WTC11 (cell line): Measurements from ENCODE around the gene HYOU1. TPM values are rescaled to one million over a fixed set of nuclear protein-coding genes. Genes with fewer than 3 reads are reported as not detected.

Experiments used
- ATAC-seq: fragments of 200-7000 bp; cut with Tn5 transposase; 2 replicates; pipeline ENCODE4 v1.10.0; 2021; ENCODE audit warnings: mild to moderate bottlenecking, moderate library complexity
- CTCF ChIA-PET: fragments of 300-600 bp; sonication (Branson Sonifier 250); formaldehyde crosslinking; loops from one replicate; lab custom pipeline; 2021; ENCODE audit warnings: antibody characterized with exemption; lab: Charles Lee
- POLR2A ChIA-PET: fragments of 350-600 bp; sonication (Branson Sonifier 250); formaldehyde crosslinking; loops from one replicate; lab custom pipeline; 2021; ENCODE audit warnings: antibody characterized with exemption; lab: Charles Lee
- DNase-seq: peaks from one replicate; pipeline ENCODE4 v3.0.0; 2021; ENCODE audit warnings: low spot score
- H3K27ac Mint-ChIP-seq: 2 replicates; pipeline ENCODE4 v1.8.0; 2021; ENCODE audit warnings: mixed read lengths
- H3K27me3 Mint-ChIP-seq: 2 replicates; pipeline ENCODE4 v1.8.0; 2021; ENCODE audit warnings: low read depth, mild to moderate bottlenecking, moderate library complexity, mixed read lengths
- H3K36me3 Mint-ChIP-seq: 2 replicates; pipeline ENCODE4 v1.8.0; 2021; ENCODE audit warnings: mixed read lengths
- H3K4me1 Mint-ChIP-seq: 2 replicates; pipeline ENCODE4 v1.8.0; 2022; ENCODE audit warnings: mixed read lengths
- H3K4me3 Mint-ChIP-seq: 2 replicates; pipeline ENCODE4 v1.8.0; 2021; ENCODE audit warnings: mild to moderate bottlenecking, moderate library complexity, mixed read lengths
- H3K9me3 Mint-ChIP-seq: 2 replicates; pipeline ENCODE4 v1.8.0; 2021; ENCODE audit warnings: mixed read lengths
- FOXP1 ChIP-seq: sonication (generic); formaldehyde crosslinking; IDR thresholded peaks from 2 replicates; pipeline ENCODE4 v1.8.0; 2022; ENCODE audit warnings: missing genetic modification reagents, mild to moderate bottlenecking, moderate library complexity, borderline replicate concordance
- PRRX2 ChIP-seq: fragments of 250-450 bp; sonication (Bioruptor Pico); IDR thresholded peaks from 2 replicates; pipeline ENCODE4 v1.8.0; 2021; ENCODE audit warnings: mild to moderate bottlenecking
- TEAD4 ChIP-seq: sonication (generic); formaldehyde crosslinking; IDR thresholded peaks from 2 replicates; pipeline ENCODE4 v1.8.0; 2022; ENCODE audit warnings: mild to moderate bottlenecking, missing genetic modification reagents
- ZNF232 ChIP-seq: sonication (generic); formaldehyde crosslinking; IDR thresholded peaks from 2 replicates; pipeline ENCODE4 v1.8.0; 2022; ENCODE audit warnings: mild to moderate bottlenecking, missing genetic modification reagents
- ZNF317 ChIP-seq: sonication (generic); formaldehyde crosslinking; IDR thresholded peaks from 2 replicates; pipeline ENCODE4 v1.8.1; 2023; ENCODE audit warnings: low read depth, mild to moderate bottlenecking, moderate library complexity, missing genetic modification reagents, borderline replicate concordance
- microRNA-seq: library from miRNA; unstranded; fragments of <30 nt; microRNA quantifications from one replicate; pipeline ENCODE4 v1.2.0, GENCODE V29; 2022; ENCODE audit warnings: borderline number of aligned reads
- total RNA-seq: library from RNA; stranded (reverse); gene quantifications from 3 replicates; pipeline ENCODE4 v1.2.3, GENCODE V29; 2021
- TF ChIP-seq, protein P1 (sequence below): sonication (generic); formaldehyde crosslinking; IDR thresholded peaks from 2 replicates; pipeline ENCODE4 v1.8.0; 2023; ENCODE audit warnings: missing genetic modification reagents, mild to moderate bottlenecking, borderline replicate concordance
- TF ChIP-seq, protein P2 (sequence below): sonication (generic); formaldehyde crosslinking; IDR thresholded peaks from 2 replicates; pipeline ENCODE4 v1.8.1; 2022; ENCODE audit warnings: mild to moderate bottlenecking, moderate library complexity, missing genetic modification reagents
- TF ChIP-seq, protein P3 (sequence below): sonication (generic); formaldehyde crosslinking; IDR thresholded peaks from 2 replicates; pipeline ENCODE4 v1.8.1; 2022; ENCODE audit warnings: low read depth, missing genetic modification reagents, borderline replicate concordance
- TF ChIP-seq, protein P4 (sequence below): sonication (generic); formaldehyde crosslinking; IDR thresholded peaks from 2 replicates; pipeline ENCODE4 v1.8.1; 2023; ENCODE audit warnings: mild to moderate bottlenecking, moderate library complexity, missing genetic modification reagents
- TF ChIP-seq, protein P5 (sequence below): sonication (generic); formaldehyde crosslinking; IDR thresholded peaks from 2 replicates; pipeline ENCODE4 v1.8.0; 2022; ENCODE audit warnings: mild to moderate bottlenecking, missing genetic modification reagents

HYOU1 gene
- total RNA-seq, 1 experiment from 2014 or later = 276 TPM

DNA sequence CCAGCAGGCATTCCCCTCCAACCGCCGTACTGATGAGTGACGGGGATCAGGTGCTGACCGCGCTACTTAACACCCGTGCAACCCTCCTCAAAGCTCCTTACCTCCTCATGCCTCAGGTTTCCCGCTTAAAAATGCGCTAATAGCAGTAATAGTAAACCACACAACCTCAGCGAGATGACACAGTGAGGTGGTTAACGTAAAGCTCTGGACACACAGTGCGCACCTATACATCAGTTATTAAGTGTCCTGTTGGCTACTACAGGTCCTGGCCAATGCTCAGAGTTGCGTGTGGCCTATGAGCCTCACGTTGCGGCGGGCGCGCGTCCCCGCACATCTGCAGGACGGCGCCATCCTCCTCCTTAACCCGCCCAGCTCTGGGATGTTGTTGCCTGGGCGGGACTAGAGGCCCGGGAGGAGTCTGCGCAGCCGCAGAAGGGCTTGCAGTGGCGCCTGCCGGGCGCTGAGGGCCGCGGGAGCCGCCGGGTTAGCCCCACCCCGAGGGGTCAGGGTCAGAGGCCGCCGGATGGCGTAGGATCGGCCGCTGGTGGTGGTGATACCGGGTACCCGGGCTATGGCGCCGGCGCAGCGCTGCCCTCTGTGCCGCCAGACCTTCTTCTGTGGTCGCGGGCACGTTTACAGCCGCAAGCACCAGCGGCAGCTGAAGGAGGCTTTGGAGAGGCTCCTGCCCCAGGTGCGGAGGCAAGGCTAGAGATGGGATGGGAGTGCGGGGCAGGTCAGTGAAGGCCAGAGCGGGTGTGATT lies 59.2 kb downstream of the HYOU1 start, which contains the start of gene CENATAC (continued):
- TF ChIP-seq, protein P1, sequence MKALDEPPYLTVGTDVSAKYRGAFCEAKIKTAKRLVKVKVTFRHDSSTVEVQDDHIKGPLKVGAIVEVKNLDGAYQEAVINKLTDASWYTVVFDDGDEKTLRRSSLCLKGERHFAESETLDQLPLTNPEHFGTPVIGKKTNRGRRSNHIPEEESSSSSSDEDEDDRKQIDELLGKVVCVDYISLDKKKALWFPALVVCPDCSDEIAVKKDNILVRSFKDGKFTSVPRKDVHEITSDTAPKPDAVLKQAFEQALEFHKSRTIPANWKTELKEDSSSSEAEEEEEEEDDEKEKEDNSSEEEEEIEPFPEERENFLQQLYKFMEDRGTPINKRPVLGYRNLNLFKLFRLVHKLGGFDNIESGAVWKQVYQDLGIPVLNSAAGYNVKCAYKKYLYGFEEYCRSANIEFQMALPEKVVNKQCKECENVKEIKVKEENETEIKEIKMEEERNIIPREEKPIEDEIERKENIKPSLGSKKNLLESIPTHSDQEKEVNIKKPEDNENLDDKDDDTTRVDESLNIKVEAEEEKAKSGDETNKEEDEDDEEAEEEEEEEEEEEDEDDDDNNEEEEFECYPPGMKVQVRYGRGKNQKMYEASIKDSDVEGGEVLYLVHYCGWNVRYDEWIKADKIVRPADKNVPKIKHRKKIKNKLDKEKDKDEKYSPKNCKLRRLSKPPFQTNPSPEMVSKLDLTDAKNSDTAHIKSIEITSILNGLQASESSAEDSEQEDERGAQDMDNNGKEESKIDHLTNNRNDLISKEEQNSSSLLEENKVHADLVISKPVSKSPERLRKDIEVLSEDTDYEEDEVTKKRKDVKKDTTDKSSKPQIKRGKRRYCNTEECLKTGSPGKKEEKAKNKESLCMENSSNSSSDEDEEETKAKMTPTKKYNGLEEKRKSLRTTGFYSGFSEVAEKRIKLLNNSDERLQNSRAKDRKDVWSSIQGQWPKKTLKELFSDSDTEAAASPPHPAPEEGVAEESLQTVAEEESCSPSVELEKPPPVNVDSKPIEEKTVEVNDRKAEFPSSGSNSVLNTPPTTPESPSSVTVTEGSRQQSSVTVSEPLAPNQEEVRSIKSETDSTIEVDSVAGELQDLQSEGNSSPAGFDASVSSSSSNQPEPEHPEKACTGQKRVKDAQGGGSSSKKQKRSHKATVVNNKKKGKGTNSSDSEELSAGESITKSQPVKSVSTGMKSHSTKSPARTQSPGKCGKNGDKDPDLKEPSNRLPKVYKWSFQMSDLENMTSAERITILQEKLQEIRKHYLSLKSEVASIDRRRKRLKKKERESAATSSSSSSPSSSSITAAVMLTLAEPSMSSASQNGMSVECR (CRISPR knock-in tag) = peak; percentile 51; the same call in 1 of the 2 replicates
- TF ChIP-seq ZNF232 (CRISPR knock-in tag) (0 out of 2 replicates have a peak, but pooled peaks have one; percentile 14), FOXP1 (peak; percentile 53), ZNF317 (CRISPR knock-in tag) (0 out of 2 replicates have a peak, but pooled peaks have one; percentile 6)
- TF ChIP-seq, protein P2, sequence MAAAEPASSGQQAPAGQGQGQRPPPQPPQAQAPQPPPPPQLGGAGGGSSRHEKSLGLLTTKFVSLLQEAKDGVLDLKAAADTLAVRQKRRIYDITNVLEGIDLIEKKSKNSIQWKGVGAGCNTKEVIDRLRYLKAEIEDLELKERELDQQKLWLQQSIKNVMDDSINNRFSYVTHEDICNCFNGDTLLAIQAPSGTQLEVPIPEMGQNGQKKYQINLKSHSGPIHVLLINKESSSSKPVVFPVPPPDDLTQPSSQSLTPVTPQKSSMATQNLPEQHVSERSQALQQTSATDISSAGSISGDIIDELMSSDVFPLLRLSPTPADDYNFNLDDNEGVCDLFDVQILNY (CRISPR knock-in tag) = peak; percentile 90
- TF ChIP-seq, protein P3, sequence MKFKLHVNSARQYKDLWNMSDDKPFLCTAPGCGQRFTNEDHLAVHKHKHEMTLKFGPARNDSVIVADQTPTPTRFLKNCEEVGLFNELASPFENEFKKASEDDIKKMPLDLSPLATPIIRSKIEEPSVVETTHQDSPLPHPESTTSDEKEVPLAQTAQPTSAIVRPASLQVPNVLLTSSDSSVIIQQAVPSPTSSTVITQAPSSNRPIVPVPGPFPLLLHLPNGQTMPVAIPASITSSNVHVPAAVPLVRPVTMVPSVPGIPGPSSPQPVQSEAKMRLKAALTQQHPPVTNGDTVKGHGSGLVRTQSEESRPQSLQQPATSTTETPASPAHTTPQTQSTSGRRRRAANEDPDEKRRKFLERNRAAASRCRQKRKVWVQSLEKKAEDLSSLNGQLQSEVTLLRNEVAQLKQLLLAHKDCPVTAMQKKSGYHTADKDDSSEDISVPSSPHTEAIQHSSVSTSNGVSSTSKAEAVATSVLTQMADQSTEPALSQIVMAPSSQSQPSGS (CRISPR knock-in tag) = no peak
- TF ChIP-seq, protein P4, sequence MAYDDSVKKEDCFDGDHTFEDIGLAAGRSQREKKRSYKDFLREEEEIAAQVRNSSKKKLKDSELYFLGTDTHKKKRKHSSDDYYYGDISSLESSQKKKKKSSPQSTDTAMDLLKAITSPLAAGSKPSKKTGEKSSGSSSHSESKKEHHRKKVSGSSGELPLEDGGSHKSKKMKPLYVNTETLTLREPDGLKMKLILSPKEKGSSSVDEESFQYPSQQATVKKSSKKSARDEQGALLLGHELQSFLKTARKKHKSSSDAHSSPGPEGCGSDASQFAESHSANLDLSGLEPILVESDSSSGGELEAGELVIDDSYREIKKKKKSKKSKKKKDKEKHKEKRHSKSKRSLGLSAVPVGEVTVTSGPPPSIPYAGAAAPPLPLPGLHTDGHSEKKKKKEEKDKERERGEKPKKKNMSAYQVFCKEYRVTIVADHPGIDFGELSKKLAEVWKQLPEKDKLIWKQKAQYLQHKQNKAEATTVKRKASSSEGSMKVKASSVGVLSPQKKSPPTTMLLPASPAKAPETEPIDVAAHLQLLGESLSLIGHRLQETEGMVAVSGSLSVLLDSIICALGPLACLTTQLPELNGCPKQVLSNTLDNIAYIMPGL = peak; percentile 77; the same call in 1 of the 2 replicates
- TF ChIP-seq, protein P5, sequence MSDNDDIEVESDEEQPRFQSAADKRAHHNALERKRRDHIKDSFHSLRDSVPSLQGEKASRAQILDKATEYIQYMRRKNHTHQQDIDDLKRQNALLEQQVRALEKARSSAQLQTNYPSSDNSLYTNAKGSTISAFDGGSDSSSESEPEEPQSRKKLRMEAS (CRISPR knock-in tag) = peak; percentile 86
- TF ChIP-seq, all 79 proteins: peak for 24

DNA sequence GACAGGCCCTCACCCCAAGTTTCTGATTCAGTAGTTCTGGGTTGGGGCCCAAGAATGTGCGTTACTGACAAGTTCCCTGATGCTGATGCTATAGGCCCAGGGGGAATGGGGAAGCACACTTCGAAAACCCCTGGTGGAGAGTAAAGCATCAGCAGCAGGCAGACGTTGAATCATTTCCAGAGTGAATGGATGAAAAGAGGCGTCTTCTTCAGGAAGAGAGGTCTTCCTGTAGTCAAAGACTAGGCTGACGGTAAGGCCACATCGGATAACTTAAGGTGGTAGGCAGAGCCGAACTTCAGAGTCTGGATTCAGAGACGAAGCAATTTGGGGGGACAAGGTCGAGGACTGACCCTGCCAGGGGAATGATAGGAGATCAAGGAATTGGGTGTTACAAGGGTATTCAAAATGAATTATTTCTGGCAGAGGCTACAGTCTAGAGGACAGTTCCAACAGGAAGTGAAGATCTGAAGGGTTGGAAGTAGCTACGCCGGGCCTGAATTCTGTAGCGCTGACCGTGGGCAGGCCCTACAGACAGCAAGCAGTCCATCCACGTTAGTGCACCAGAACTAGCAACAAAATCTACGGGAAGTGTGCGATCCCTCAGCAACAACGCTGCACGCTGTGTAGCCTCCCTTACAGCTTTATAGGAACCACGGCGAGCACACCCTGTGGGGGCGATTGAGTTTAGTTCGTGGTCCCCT lies 59.9 kb downstream of the HYOU1 start:
- TF ChIP-seq PRRX2 (CRISPR knock-in tag) (no peak), FOXP1 (peak; percentile 24; the same call in 1 of the 2 replicates), TEAD4 (CRISPR knock-in tag) (no peak)
- TF ChIP-seq, all 79 proteins: peak for 1
- ChIA-PET POLR2A (interaction anchor here (0.5 to 1.5 kb wide), 5 partner anchors 12 to 362 kb away, joined by 3 to 7 read pairs (median 4); partner anchors contain the start of gene HYOU1), CTCF (interaction anchor here (0.6 to 2.8 kb wide), 10 partner anchors 8 to 362 kb away, joined by 3 to 12 read pairs (median 4); partner anchors contain the start of gene UPK2)
- Mint-ChIP-seq H3K4me3 (peak overlapping the region; percentile 99), H3K36me3 (peaks cover 40% of the 10 kb centered on the region), H3K27me3 (no peaks in the 10 kb centered on the region), H3K9me3 (peaks cover 6% of the 10 kb centered on the region), H3K4me1 (peaks cover 26% of the 10 kb centered on the region), H3K27ac (peak overlapping the region; percentile 98)
- no peak for DNase-seq
- peak; percentile 8 for ATAC-seq

Small RNAs within 50 kb of the gene (microRNA-seq; reads per million reads assigned to microRNA genes)
- not detected for gene MIR3656

Other genes starting within 250 kb of the HYOU1 start
- 0.07 TPM in 1 of 3 replicates, not detected in the others for gene CXCR5, start 173.3 kb downstream of the HYOU1 start, total RNA-seq
- gene BCL9L, start 131.3 kb downstream of the HYOU1 start, total RNA-seq = 62.1 to 65.3 TPM (median 64.7 TPM) in 3 replicates
- gene UPK2, start 100.9 kb downstream of the HYOU1 start, total RNA-seq = not detected in 3 replicates
- gene FOXR1, start 85.4 kb downstream of the HYOU1 start, total RNA-seq = not detected in 3 replicates
- 39.1 to 42.1 TPM (median 41.7 TPM) in 3 replicates for gene CENATAC, start 59.1 kb downstream of the HYOU1 start, total RNA-seq
- 1,349 to 1,504 TPM (median 1,464 TPM) in 3 replicates for gene RPS25, start 38.9 kb downstream of the HYOU1 start, total RNA-seq
- 65.1 to 75.7 TPM (median 65.5 TPM) in 3 replicates for gene TRAPPC4, start 38.4 kb downstream of the HYOU1 start, total RNA-seq
- gene SLC37A4, start 26.3 kb downstream of the HYOU1 start, total RNA-seq = 48.6 to 57.0 TPM (median 54.5 TPM) in 3 replicates
- 17.2 to 20.2 TPM (median 18.4 TPM) in 3 replicates for gene VPS11, start 10.6 kb upstream of the HYOU1 start, total RNA-seq
- 55.4 to 64.4 TPM (median 62.3 TPM) in 3 replicates for gene HMBS, start 27.7 kb upstream of the HYOU1 start, total RNA-seq
- 59.6 to 64.6 TPM (median 63.5 TPM) in 3 replicates for gene DPAGT1, start 44.6 kb upstream of the HYOU1 start, total RNA-seq
- 3.4 to 6.4 TPM (median 4.4 TPM) in 3 replicates for gene C2CD2L, start 50.1 kb upstream of the HYOU1 start, total RNA-seq
- 34.0 to 37.1 TPM (median 35.4 TPM) in 3 replicates for gene HINFP, start 64.4 kb upstream of the HYOU1 start, total RNA-seq
- gene ABCG4, start 91.8 kb upstream of the HYOU1 start, total RNA-seq = 1.9 to 4.4 TPM (median 2.1 TPM) in 3 replicates
- 19.9 to 23.2 TPM (median 20.8 TPM) in 3 replicates for gene NLRX1, start 111.5 kb upstream of the HYOU1 start, total RNA-seq
- 0.32 to 0.59 TPM in 2 of 3 replicates, not detected in the other for gene NHERF4, start 128.3 kb upstream of the HYOU1 start, total RNA-seq
- gene CBL, start 149.1 kb upstream of the HYOU1 start, total RNA-seq = 45.6 to 47.9 TPM (median 46.7 TPM) in 3 replicates